HG03066 (cell line): ENCODE data around the gene DUSP7.

Source experiments
- ATAC-seq: cut with Tn5 transposase; IDR thresholded peaks from one replicate; pipeline ENCODE4 v1.9.1; 2021; ENCODE audit warnings: low read depth; ENCODE audit not compliant: unreplicated experiment

DUSP7 gene

DNA sequence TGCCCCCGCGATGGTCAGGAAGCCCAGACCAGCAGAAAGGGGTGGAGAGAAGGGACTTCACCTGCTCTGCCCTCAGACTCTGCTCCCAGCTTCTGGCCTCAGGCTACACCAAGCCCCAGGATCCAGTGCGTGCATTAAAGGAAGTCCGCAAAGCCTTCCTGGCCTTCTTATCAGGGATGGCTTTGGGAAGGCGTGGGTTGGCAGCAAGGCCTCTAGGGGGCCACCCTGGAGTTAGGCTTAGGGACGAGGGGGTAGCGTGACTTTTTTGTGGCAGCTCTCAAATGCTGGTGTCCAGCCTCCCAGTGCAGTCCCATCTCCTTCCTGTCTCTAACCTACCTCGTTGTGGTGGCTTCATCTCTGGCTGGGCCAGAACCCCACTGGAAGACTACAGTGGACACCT, 41.8 kb downstream of the DUSP7 start:
- no peak for ATAC-seq

GRCh38 chr3:52013802-52014598, 42.4 kb downstream of the DUSP7 start:
- no peak for ATAC-seq

GRCh38 chr3:52012699-52013098, 43.7 kb downstream of the DUSP7 start:
- no peak for ATAC-seq

DNA sequence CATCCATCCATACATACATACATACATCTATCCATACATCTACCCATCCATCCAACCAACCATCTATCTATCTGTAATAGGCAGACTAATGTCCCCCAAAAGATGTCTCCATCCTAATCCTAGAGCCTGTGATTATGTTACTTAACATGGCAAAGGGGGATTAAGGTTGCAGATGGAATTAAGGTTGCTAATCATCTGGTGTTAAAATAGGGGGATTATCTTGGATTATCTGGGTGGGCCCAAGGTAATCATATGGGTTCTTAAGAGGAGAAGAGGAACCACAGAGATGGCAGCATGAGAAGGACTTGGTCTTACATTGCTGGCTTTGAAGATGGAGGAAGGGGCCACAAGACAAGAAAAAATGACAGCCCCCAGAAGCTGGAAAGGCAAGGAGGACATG, 45.9 kb downstream of the DUSP7 start:
- ATAC-seq, result no peak

DNA sequence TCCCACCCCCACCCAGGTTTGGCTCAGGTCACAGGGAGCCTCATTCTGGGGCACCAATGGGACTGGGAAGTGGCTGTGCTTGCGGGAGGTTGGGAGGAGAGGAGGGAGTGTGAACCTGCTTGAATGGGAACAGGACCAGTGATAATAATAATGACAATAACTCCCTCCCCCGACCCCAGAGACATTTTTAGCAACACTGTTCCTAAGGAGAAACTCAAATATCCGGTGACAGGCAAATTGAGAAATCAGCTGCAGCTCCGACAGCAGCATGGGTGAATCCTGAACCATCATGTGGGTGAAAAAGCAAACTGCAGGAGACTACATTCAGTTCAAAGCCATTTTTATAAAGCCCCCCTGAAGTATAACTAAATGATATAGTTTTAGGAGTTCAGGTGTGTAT, 49.1 kb downstream of the DUSP7 start:
- no peak for ATAC-seq

- ATAC-seq, result no peak
These were observed 49.6 kb downstream of the DUSP7 start for GRCh38 chr3:52006820-52007133.

DNA sequence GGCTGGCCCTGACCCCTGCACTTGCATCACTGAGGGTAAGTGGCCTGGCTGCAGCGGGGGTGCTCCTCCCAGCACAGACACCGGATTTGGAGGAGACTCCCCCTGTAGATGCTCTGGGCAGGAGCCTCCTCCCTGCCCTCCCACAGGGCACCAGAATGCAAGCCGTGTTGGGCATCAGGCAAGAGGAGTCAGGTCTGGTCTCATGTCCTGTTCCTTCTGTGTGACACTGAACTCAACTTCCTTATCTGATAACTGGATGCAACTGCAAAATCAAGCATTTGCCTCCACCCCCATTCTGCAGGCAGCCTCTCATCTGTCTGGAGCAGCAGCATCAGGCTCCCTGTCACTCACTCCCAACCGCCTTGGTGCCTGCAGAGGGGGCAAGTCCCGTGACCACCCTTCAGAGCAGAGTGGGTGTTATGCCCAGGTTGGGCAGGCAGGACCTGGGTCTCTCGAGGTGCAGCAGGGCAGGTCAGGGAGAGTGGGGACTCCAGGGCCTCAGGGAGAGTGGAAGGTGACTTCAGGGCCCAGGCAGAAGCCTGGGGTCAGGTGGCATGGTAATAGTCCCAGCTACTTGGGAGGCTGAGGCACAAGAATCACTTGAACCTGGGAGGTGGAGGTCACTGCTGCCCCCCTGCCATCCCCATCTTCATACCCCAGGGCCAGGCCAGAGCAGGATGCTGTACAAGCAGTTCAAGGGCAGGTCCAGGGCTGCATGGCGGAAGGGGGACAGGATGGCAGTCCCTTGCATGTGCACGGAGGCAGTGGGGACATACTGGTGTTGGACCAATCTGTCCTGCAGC, 50.2 kb downstream of the DUSP7 start:
- ATAC-seq, result no peak

GRCh38 chr3:52005571-52005986, 50.8 kb downstream of the DUSP7 start:
- no peak for ATAC-seq

GRCh38 chr3:52004906-52005395, 51.4 kb downstream of the DUSP7 start:
- no peak for ATAC-seq

DNA sequence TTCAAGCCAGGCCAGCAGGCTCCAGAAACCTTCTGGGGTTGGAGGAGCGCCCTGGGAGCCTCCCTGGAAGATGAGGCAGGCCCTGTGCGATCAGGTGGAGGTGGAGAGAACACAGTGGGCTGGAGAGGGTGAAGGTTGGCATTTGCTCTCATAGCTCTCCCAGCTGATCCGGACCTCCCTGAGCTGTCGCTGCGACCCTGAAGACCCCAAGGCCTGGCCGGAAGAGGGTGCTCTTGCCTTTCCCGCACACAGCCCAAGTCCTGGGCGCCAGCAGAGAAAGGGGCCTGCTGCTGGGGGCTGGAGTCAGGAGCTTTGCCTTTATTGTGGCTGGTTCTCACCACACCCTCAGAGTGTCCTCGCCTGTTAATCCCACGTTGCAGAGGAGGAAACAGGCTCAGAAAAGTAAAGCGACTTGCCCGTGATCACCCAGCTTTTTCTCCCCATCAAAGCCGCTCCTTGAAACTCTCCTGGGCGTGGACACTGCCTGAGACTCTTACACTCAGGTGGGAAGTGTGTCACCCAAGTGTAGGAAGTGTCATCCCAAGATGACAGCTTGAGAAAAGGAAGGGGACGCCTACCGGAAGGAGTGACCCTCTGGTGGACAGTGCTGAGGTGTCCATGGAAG, 52.1 kb downstream of the DUSP7 start:
- ATAC-seq, result no peak

- no peak for ATAC-seq
These were observed 53.6 kb downstream of the DUSP7 start for GRCh38 chr3:52002748-52003147.

DNA sequence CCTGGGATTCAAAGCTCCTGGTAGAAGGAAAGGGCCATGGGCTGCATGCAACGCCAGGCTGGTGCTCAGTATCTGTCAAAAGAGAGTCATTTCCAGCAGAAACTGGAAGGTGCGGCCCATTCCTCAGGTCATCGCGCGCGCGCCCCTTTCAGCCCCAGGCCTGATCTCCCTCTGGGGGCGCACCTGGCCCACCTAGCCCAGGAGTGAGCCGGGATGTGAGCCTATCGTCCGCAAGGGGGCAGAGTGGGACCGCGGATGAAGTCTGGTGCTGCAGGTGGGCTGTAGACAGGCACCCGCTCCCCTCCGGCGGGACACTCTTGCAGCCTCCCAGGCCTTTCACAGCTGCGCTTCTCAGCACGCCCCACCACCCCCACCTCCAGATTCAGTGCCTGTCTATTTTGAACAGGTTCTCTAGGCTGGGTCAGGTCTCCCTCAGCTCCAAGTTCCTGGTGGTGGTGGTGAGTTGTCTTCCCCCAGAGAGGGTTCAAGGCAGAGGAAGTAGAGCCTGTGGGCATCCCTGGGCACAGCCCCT, 54.9 kb downstream of the DUSP7 start:
- ATAC-seq, result peak; percentile 82

DNA sequence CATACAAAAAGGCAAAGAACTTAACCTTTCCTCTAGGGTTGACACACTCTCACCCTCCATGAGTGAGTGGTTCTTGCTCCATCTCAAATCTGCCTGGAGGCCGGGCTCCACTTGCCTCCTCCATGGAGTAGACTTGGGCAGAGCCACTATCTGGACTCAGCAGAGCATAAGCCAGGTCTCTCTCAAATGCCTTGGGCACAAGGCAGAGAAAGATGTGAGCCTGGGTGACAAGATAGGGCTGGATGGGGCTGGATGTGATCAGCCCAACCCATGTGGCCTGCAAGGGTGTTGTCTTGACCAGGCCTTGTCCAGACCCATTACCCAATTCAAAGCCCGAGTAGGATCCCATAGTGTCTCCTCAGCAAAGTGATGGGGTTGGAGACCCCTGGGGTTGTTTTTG, 56.5 kb downstream of the DUSP7 start:
- ATAC-seq, result no peak
